HEK293T (cell line): ENCODE results near the gene RBM20.

Experiments used
- ARNT ChIP-seq: fragments of 450-650 bp; IDR thresholded peaks from 2 replicates; pipeline ENCODE4 v1.6.1; 2017; ENCODE audit warnings: mild to moderate bottlenecking
- BHLHE40 ChIP-seq: fragments of 450-650 bp; IDR thresholded peaks from 2 replicates; pipeline ENCODE4 v1.6.1; 2016; ENCODE audit warnings: mild to moderate bottlenecking, moderate library complexity, borderline replicate concordance
- CTBP1 ChIP-seq: fragments of 450-650 bp; IDR thresholded peaks from 2 replicates; pipeline ENCODE4 v1.6.1; 2016; ENCODE audit warnings: borderline replicate concordance
- ELF4 ChIP-seq: fragments of 450-650 bp; IDR thresholded peaks from 2 replicates; pipeline ENCODE4 v1.6.1; 2017; ENCODE audit warnings: antibody characterized with exemption
- FOXK2 ChIP-seq: fragments of 450-650 bp; IDR thresholded peaks from 2 replicates; pipeline ENCODE4 v1.6.1; 2016; ENCODE audit warnings: mild to moderate bottlenecking
- HDGF ChIP-seq: fragments of 450-650 bp; IDR thresholded peaks from 2 replicates; pipeline ENCODE4 v1.6.1; 2017; ENCODE audit warnings: antibody characterized with exemption, borderline replicate concordance
- SP1 ChIP-seq: fragments of 450-650 bp; IDR thresholded peaks from 2 replicates; pipeline ENCODE4 v1.6.1; 2017
- SUZ12 ChIP-seq: fragments of 450-650 bp; IDR thresholded peaks from 2 replicates; pipeline ENCODE4 v1.6.1; 2016; ENCODE audit warnings: mild to moderate bottlenecking
- TARDBP ChIP-seq: fragments of 450-650 bp; IDR thresholded peaks from 2 replicates; pipeline ENCODE4 v1.6.1; 2016
- ZNF384 ChIP-seq: fragments of 450-650 bp; IDR thresholded peaks from 2 replicates; pipeline ENCODE4 v1.6.1; 2016

DNA sequence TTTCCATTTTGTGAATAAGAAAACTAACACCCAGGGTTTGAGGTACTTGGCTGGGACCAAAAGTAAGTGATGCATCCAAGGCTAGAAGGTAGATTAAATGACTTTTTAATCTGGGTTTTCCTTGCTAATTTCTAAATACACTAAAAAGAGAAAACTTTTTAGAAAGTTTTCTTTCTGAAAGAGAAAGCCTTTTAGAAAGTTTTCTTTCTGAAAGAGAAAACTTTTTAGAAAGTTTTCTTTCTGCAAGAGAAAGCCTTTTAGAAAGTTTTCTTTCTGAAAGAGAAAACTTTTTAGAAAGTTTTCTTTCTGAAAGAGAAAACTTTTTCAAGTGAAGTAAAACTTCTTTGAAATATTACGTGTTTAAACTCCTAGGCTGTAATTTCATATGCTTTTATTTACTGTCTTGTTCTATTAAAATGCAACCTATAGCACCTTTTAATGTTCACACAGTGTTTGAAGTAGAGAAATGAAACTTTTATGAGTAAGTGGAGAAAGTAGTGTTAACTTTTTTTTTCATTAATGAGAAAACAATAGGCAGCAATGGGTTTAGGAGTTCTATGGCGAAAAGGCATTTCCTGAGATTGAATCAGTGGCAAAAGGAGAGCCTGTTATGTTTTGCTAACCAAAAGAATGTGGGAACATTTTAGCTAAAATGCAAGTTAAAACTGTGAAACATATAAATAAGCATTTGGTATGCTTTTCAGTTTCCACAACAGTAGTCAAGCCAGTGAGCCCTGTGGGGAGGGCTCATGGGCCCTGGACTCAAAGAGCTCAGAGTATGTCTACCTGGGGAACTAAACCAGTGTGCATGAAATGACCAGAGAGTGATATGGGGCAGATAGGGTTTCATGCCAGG lies 103.7 kb downstream of the RBM20 start:
- TF ChIP-seq SP1: no peak
- no peak for TF ChIP-seq ZNF384
- TF ChIP-seq TARDBP: no peak
- no peak for TF ChIP-seq SUZ12
- TF ChIP-seq ARNT: no peak
- no peak for TF ChIP-seq FOXK2
- no peak for TF ChIP-seq CTBP1
- TF ChIP-seq HDGF: no peak
- no peak for TF ChIP-seq ELF4
- TF ChIP-seq BHLHE40: no peak
